GM23338 (cell line): ENCODE measurements around the gene MEST. TPM values are rescaled to one million over a fixed set of nuclear protein-coding genes. Genes with fewer than 3 reads are reported as not detected.

ENCODE experiments used
- ATAC-seq: fragments of 200-7000 bp; cut with Tn5 transposase; 3 replicates; pipeline ENCODE4 v1.9.1; 2020
- DNase-seq: peaks from one replicate; pipeline ENCODE4 v3.0.0-alpha.2; 2015; ENCODE audit warnings: low spot score
- H2AFZ ChIP-seq: fragments of 200-600 bp; sonication (generic); 2 replicates; pipeline ENCODE4 v1.8.0; 2016; ENCODE audit warnings: antibody characterized with exemption, mild to moderate bottlenecking, moderate library complexity
- H3F3A ChIP-seq: fragments of 200-600 bp; sonication (generic); replicated peaks from 2 replicates; pipeline ENCODE4 v1.8.0; 2017; ENCODE audit warnings: antibody characterized with exemption, mixed run types, low read depth
- H3K27ac ChIP-seq: fragments of 200-600 bp; sonication (generic); 2 replicates; pipeline ENCODE4 v1.6.1; 2016; ENCODE audit warnings: low read depth
- H3K27me3 ChIP-seq: fragments of 200-600 bp; sonication (generic); 2 replicates; pipeline ENCODE4 v1.8.0; 2016; ENCODE audit warnings: mild to moderate bottlenecking, mixed run types, moderate library complexity; ENCODE audit not compliant: insufficient read depth
- H3K36me3 ChIP-seq: fragments of 200-600 bp; sonication (generic); 2 replicates; pipeline ENCODE4 v1.8.0; 2016; ENCODE audit warnings: mild to moderate bottlenecking; ENCODE audit not compliant: insufficient read depth
- H3K4me1 ChIP-seq: fragments of 200-600 bp; sonication (generic); 2 replicates; pipeline ENCODE4 v1.8.0; 2016; ENCODE audit warnings: mild to moderate bottlenecking, moderate library complexity; ENCODE audit not compliant: insufficient read depth
- H3K4me2 ChIP-seq: fragments of 200-600 bp; sonication (generic); 2 replicates; pipeline ENCODE4 v1.7.1; 2017; ENCODE audit warnings: mixed run types
- H3K4me3 ChIP-seq: fragments of 200-600 bp; sonication (generic); 2 replicates; pipeline ENCODE4 v1.6.1; 2016; ENCODE audit warnings: mixed run types
- H3K79me2 ChIP-seq: fragments of 200-600 bp; sonication (generic); replicated peaks from 2 replicates; pipeline ENCODE4 v1.8.0; 2017; ENCODE audit warnings: mild to moderate bottlenecking; ENCODE audit not compliant: insufficient read depth
- H3K9me2 ChIP-seq: fragments of 200-600 bp; sonication (generic); 2 replicates; pipeline ENCODE4 v1.8.0; 2017; ENCODE audit not compliant: insufficient read depth
- H4K20me1 ChIP-seq: fragments of 200-600 bp; sonication (generic); replicated peaks from 2 replicates; pipeline ENCODE4 v1.8.0; 2017; ENCODE audit warnings: mild to moderate bottlenecking; ENCODE audit not compliant: insufficient read depth
- H3K27ac Mint-ChIP-seq: 2 replicates; pipeline ENCODE4 v1.8.0; 2020; ENCODE audit warnings: inconsistent platforms, mild to moderate bottlenecking, moderate library complexity, mixed read lengths
- H3K27me3 Mint-ChIP-seq: 3 replicates; pipeline ENCODE4 v1.8.0; 2022; ENCODE audit warnings: low read depth, mild to moderate bottlenecking, moderate library complexity, mixed read lengths, inconsistent platforms; ENCODE audit not compliant: insufficient read depth, poor library complexity
- H3K36me3 Mint-ChIP-seq: 3 replicates; pipeline ENCODE4 v1.8.0; 2021; ENCODE audit warnings: low read depth, mild to moderate bottlenecking, inconsistent platforms, moderate library complexity, mixed read lengths
- H3K4me1 Mint-ChIP-seq: 3 replicates; pipeline ENCODE4 v1.8.0; 2020; ENCODE audit warnings: mild to moderate bottlenecking, inconsistent platforms, mixed read lengths
- H3K4me3 Mint-ChIP-seq: 3 replicates; pipeline ENCODE4 v1.8.0; 2021; ENCODE audit warnings: moderate library complexity, mild to moderate bottlenecking, inconsistent platforms, mixed read lengths
- H3K9me3 Mint-ChIP-seq: 3 replicates; pipeline ENCODE4 v1.8.0; 2020; ENCODE audit warnings: moderate library complexity, mild to moderate bottlenecking, inconsistent platforms, mixed read lengths
- CREB1 ChIP-seq: fragments of 250-450 bp; sonication (Bioruptor Pico); IDR thresholded peaks from 2 replicates; pipeline ENCODE4 v1.5.0; 2020; ENCODE audit warnings: low read depth, mild to moderate bottlenecking, moderate library complexity
- CTCF ChIP-seq, 2 experiments: fragments of 200-600 bp in 1 of 2; sonication (generic) in 1 of 2; conservative IDR thresholded peaks; 2 replicates each; pipeline versions ENCODE4 v1.5.1 to v1.6.1; 2016 to 2017; ENCODE audit warnings: antibody characterized with exemption in 2 of 2, low read depth in 2 of 2, mild to moderate bottlenecking in 2 of 2, moderate library complexity in 1 of 2
- EZH2 ChIP-seq: fragments of 200-600 bp; sonication (generic); IDR thresholded peaks from one replicate; pipeline ENCODE4 v1.8.0; 2017; ENCODE audit warnings: antibody characterized with exemption, mild to moderate bottlenecking, low read depth; ENCODE audit not compliant: unreplicated experiment
- EZH2phosphoT487 ChIP-seq: fragments of 200-600 bp; sonication (generic); IDR thresholded peaks from one replicate; pipeline ENCODE4 v1.8.1; 2018; ENCODE audit warnings: antibody characterized with exemption; ENCODE audit not compliant: unreplicated experiment
- JUNB ChIP-seq: IDR thresholded peaks from one replicate; pipeline ENCODE4 v1.6.1; 2016; ENCODE audit warnings: antibody characterized with exemption; ENCODE audit not compliant: unreplicated experiment
- NANOG ChIP-seq: IDR thresholded peaks from 2 replicates; pipeline ENCODE4 v1.6.1; 2016; ENCODE audit warnings: antibody characterized with exemption, borderline replicate concordance
- POLR2AphosphoS5 ChIP-seq: IDR thresholded peaks from 2 replicates; pipeline ENCODE4 v1.6.1; 2016; ENCODE audit warnings: antibody characterized with exemption, low read depth
- REST ChIP-seq: IDR thresholded peaks from one replicate; pipeline ENCODE4 v1.6.1; 2018; ENCODE audit warnings: antibody characterized with exemption; ENCODE audit not compliant: unreplicated experiment
- STAT1 ChIP-seq: IDR thresholded peaks from one replicate; pipeline ENCODE4 v1.6.1; 2016; ENCODE audit warnings: antibody characterized with exemption; ENCODE audit not compliant: unreplicated experiment
- ZNF114 ChIP-seq: fragments of 250-450 bp; sonication (Bioruptor Pico); IDR thresholded peaks from 2 replicates; pipeline ENCODE4 v1.5.0; 2020; ENCODE audit warnings: mild to moderate bottlenecking, moderate library complexity
- ZNF331 ChIP-seq: fragments of 250-450 bp; sonication (Bioruptor Pico); IDR thresholded peaks from 2 replicates; pipeline ENCODE4 v1.5.0; 2020; ENCODE audit warnings: low read depth, mild to moderate bottlenecking, moderate library complexity
- ZNF462 ChIP-seq: fragments of 250-450 bp; sonication (Bioruptor Pico); IDR thresholded peaks from 2 replicates; pipeline ENCODE4 v1.5.0; 2020; ENCODE audit warnings: mild to moderate bottlenecking, moderate library complexity
- polyA plus RNA-seq: library from polyadenylated mRNA; unstranded; fragments of >200 nt; fragmentation: Nextera tagmentation; extraction: Ambion mirVana; gene quantifications from 2 replicates; pipeline ENCODE4 v1.2.1, GENCODE V29; 2016
- total RNA-seq: library from RNA; depleted of rRNA; stranded (reverse); fragments of >200 nt; shearing (Covaris generic); gene quantifications from 2 replicates; pipeline ENCODE4 v1.2.3, GENCODE V29; 2014
- TF ChIP-seq, protein P1 (sequence below): IDR thresholded peaks from 2 replicates; pipeline ENCODE4 v1.6.1; 2016; ENCODE audit warnings: antibody characterized with exemption

The MEST gene
- total and polyA plus RNA-seq, 2 experiments from 2014 or later: 167 to 229 TPM

DNA sequence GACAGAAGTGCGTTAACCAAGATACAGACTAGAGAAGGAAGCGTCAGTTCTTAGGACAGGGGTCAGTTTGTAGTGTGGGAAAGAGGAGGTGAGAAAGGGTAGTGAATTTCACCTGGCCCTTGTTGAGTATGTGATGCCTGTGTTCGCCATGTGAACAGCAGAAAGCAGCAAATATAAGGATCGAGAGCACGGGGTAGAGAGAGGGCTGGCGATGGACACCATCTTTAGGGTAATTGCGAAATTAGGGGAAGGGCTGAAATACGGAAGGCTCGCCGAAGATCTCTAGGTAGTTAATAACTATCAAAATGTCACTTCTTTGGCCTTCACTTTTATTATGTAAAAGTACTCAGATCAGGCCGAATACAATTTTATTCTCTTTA, 6.2 kb upstream of the MEST start:
- ATAC-seq (peak; percentile 7), DNase-seq (no peak)
- Mint-ChIP-seq H3K36me3 (peaks cover 20% of the 10 kb centered on the region), H3K4me1 (peaks cover 36% of the 10 kb centered on the region), H3K4me3 (peak overlapping the region; percentile 89), H3K27ac (no peak overlapping the region; the same call in 1 of the 2 replicates), H3K27me3 (peaks cover 9% of the 10 kb centered on the region), H3K9me3 (no peaks in the 10 kb centered on the region; the same call in 2 of the 3 replicates)
- H3K79me2 ChIP-seq: peaks cover 38% of the 10 kb centered on the region
- H3K4me1 ChIP-seq: peaks cover 31% of the 10 kb centered on the region
- H3K4me3 ChIP-seq: peak overlapping the region; percentile 75; the same call in 1 of the 2 replicates
- peaks cover 6% of the 10 kb centered on the region; the same call in 1 of the 2 replicates for H3K9me2 ChIP-seq
- peaks cover 3% of the 10 kb centered on the region; the same call in 1 of the 2 replicates for H3F3A ChIP-seq
- H4K20me1 ChIP-seq: no peaks in the 10 kb centered on the region; the same call in 1 of the 2 replicates
- no peak overlapping the region for H3K27ac ChIP-seq
- peak overlapping the region; percentile 89 for H2AFZ ChIP-seq
- H3K4me2 ChIP-seq: peak overlapping the region; percentile 88; the same call in 1 of the 2 replicates
- 0 out of 2 replicates have a peak, but pooled peaks cover 3% of the 10 kb centered on the region for H3K36me3 ChIP-seq
- no peaks in the 10 kb centered on the region for H3K27me3 ChIP-seq
- no peak for TF ChIP-seq POLR2AphosphoS5
- TF ChIP-seq ZNF331 (CRISPR knock-in tag): no peak
- no peak for TF ChIP-seq STAT1
- TF ChIP-seq EZH2phosphoT487: no peak
- TF ChIP-seq, protein P1, sequence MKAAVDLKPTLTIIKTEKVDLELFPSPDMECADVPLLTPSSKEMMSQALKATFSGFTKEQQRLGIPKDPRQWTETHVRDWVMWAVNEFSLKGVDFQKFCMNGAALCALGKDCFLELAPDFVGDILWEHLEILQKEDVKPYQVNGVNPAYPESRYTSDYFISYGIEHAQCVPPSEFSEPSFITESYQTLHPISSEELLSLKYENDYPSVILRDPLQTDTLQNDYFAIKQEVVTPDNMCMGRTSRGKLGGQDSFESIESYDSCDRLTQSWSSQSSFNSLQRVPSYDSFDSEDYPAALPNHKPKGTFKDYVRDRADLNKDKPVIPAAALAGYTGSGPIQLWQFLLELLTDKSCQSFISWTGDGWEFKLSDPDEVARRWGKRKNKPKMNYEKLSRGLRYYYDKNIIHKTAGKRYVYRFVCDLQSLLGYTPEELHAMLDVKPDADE: no peak
- TF ChIP-seq CTCF (conservative IDR thresholded peaks at IDR 0.05; ENCODE audit: low read depth in 2 of 2): no peak
- no peak for TF ChIP-seq CREB1
- no peak for TF ChIP-seq EZH2
- TF ChIP-seq ZNF114 (CRISPR knock-in tag): no peak
- TF ChIP-seq JUNB: no peak
- no peak for TF ChIP-seq NANOG
- no peak for TF ChIP-seq REST
- no peak for TF ChIP-seq ZNF462 (CRISPR knock-in tag)
